ENCODE data around the gene GALNT14. TPM values are rescaled to one million over a fixed set of nuclear protein-coding genes. Genes with fewer than 3 reads are reported as not detected.

GALNT14 gene
- total RNA-seq, 1 donor from 2014 or later = 54.6 TPM

GRCh38 chr2:30968660-30969397 is 169.4 kb downstream of the GALNT14 start:
- TF ChIP-seq CTCF (IDR thresholded peaks at IDR 0.05; ENCODE audit: insufficient read depth, low read length, poor library complexity, severe bottlenecking) = no peak

GRCh38 chr2:30966786-30967185 is 171.5 kb downstream of the GALNT14 start:
- no peaks in the 10 kb centered on the region for H3K27me3 ChIP-seq (ENCODE audit: control insufficient read depth, insufficient read depth, low read length)
- TF ChIP-seq CTCF (IDR thresholded peaks at IDR 0.05; ENCODE audit: insufficient read depth, low read length, poor library complexity, severe bottlenecking) = no peak
- no peak overlapping the region for H3K4me3 ChIP-seq (ENCODE audit: low read depth, low read length)

More at GRCh38 chr2:30968660-30969397, 169.4 kb downstream of the GALNT14 start:
- DNase-seq (ENCODE audit: low read depth) = no peak
- no peaks in the 10 kb centered on the region for H3K27me3 ChIP-seq (ENCODE audit: control insufficient read depth, insufficient read depth, low read length)
- peaks cover 1% of the 10 kb centered on the region for H3K36me3 ChIP-seq (ENCODE audit: control insufficient read depth, insufficient read depth, low read length)
- H3K4me3 ChIP-seq (ENCODE audit: low read depth, low read length) = no peak overlapping the region

GRCh38 chr2:30965022-30965531 is 173.2 kb downstream of the GALNT14 start:
- Histone ChIP-seq H3K27me3 (ENCODE audit: control insufficient read depth, insufficient read depth, low read length) (no peaks in the 10 kb centered on the region), H3K4me3 (ENCODE audit: low read depth, low read length) (no peak overlapping the region), H3K36me3 (ENCODE audit: control insufficient read depth, insufficient read depth, low read length) (peaks cover 1% of the 10 kb centered on the region)
- DNase-seq (ENCODE audit: low read depth) = no peak
- no peak for TF ChIP-seq CTCF (IDR thresholded peaks at IDR 0.05; ENCODE audit: insufficient read depth, low read length, poor library complexity, severe bottlenecking)

More at GRCh38 chr2:30966786-30967185, 171.5 kb downstream of the GALNT14 start:
- H3K36me3 ChIP-seq (ENCODE audit: control insufficient read depth, insufficient read depth, low read length) = peaks cover 1% of the 10 kb centered on the region
- no peak for DNase-seq (ENCODE audit: low read depth)

GRCh38 chr2:30964334-30965005 is 173.8 kb downstream of the GALNT14 start:
- Histone ChIP-seq H3K4me3 (ENCODE audit: low read depth, low read length) (no peak overlapping the region), H3K36me3 (ENCODE audit: control insufficient read depth, insufficient read depth, low read length) (peaks cover 1% of the 10 kb centered on the region), H3K27me3 (ENCODE audit: control insufficient read depth, insufficient read depth, low read length) (no peaks in the 10 kb centered on the region)
- no peak for DNase-seq (ENCODE audit: low read depth)
- no peak for TF ChIP-seq CTCF (IDR thresholded peaks at IDR 0.05; ENCODE audit: insufficient read depth, low read length, poor library complexity, severe bottlenecking)

GRCh38 chr2:30963184-30963583 is 175.1 kb downstream of the GALNT14 start:
- H3K36me3 ChIP-seq (ENCODE audit: control insufficient read depth, insufficient read depth, low read length) = peaks cover 1% of the 10 kb centered on the region
- no peak for TF ChIP-seq CTCF (IDR thresholded peaks at IDR 0.05; ENCODE audit: insufficient read depth, low read length, poor library complexity, severe bottlenecking)
- DNase-seq (ENCODE audit: low read depth) = no peak

More at GRCh38 chr2:30963184-30963583, 175.1 kb downstream of the GALNT14 start:
- Histone ChIP-seq H3K27me3 (ENCODE audit: control insufficient read depth, insufficient read depth, low read length) (no peaks in the 10 kb centered on the region), H3K4me3 (ENCODE audit: low read depth, low read length) (no peak overlapping the region)

All from kidney epithelial cell (primary cell).